ENCODE results near the gene SMIM22.

The SMIM22 gene

GRCh38 chr16:4828567-4829321 is 33.6 kb downstream of the SMIM22 start:
- DNase-seq: no peak

- no peak for DNase-seq
Measured at GRCh38 chr16:4830408-4830807, 35.2 kb downstream of the SMIM22 start.

GRCh38 chr16:4831616-4832015 is 36.4 kb downstream of the SMIM22 start:
- DNase-seq: no peak

- DNase-seq: no peak
Measured at GRCh38 chr16:4832698-4833343, 37.7 kb downstream of the SMIM22 start.

GRCh38 chr16:4833584-4833983 is 38.4 kb downstream of the SMIM22 start:
- DNase-seq: no peak

DNA sequence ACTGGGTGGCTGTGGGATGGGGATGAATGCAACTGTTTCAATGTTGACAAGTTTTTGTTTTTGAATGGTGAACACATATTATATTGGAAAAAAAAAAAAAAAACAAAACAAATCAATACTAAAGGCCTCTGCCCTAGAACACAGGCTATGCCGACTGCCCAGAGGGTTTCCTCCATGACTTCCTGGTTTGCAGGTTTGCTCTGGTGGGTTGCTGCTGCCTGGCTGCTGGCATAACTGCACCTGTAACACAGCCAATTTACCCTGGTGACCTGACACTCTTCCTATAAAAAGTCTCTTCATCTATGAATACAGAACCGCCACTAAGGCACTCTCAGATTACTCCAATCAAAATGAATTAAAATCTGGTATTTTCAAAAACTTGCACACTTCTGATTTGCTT is 41.6 kb downstream of the SMIM22 start:
- DNase-seq: no peak

DNA sequence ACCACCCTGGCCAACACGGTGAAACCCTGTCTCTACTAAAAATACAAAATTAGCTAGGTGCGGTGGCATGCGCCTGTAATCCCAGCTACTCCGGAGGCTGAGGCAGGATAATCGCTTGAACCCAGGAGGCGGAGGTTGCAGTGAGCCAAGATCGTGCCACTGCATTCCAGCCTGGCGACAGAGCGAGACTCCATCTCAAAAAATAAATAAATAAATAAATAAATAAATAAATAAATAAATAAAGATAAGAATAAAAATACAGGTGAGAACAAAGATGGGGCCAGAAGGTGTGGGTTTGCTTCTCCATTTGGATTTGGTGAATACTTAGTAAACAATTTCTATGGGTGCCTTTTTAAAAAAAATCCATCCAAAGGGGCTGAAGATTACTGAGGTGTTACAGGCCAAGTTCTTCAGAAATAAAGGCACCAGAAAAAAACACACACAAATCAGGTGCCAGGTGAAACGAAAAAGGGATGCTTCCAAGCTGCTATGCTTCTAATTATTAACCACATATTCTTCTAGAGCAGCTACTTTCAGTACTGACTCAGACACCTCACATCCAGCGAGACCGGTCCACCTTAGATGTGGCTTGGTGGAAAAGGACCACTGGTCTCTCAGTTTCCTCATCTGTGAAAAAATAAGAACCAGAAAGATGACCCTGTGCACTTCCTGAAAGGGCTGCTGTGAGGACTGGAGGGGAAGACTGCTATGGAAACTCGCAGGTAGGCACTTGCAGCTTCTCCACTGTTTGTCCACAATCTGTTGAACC is 42.7 kb downstream of the SMIM22 start:
- no peak for DNase-seq

DNA sequence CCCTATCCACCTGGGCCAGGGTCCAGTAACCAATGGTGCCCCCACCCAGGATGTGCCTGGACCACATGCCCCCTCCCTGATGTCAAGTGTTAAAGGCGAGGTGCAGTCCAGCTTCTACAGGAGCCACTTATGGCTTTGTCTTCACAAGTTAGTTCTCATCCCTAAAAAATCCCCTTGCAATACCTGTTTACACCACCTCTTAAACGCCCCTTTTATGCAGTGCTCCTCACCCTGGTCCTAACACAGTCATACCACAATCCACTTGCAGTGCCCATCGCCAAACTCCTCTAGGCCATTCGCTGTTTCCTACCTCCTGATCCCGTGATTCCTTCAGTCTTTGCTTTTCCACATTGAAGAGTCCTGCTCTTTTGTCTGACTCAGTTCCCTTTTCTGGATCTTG is 44.8 kb downstream of the SMIM22 start:
- no peak for DNase-seq

GRCh38 chr16:4840984-4841383 is 45.8 kb downstream of the SMIM22 start:
- no peak for DNase-seq
